GM23248 (cell line): ENCODE results near the gene VPS41. TPM values are rescaled to one million over a fixed set of nuclear protein-coding genes. Genes with fewer than 3 reads are reported as not detected.

Experiments used
- DNase-seq: peaks from one replicate; pipeline ENCODE4 v3.0.0-alpha.2; 2015
- H2AFZ ChIP-seq: fragments of 200-600 bp; sonication (generic); 2 replicates; pipeline ENCODE4 v1.6.1; 2016; ENCODE audit warnings: antibody characterized with exemption
- H3F3A ChIP-seq: fragments of 200-600 bp; sonication (generic); 2 replicates; pipeline ENCODE4 v1.6.1; 2016; ENCODE audit warnings: mild to moderate bottlenecking, antibody characterized with exemption, mixed run types; ENCODE audit not compliant: insufficient read depth
- H3K27ac ChIP-seq: fragments of 200-600 bp; sonication (generic); 2 replicates; pipeline ENCODE4 v1.5.1; 2016; ENCODE audit warnings: mild to moderate bottlenecking
- H3K27me3 ChIP-seq: fragments of 200-600 bp; sonication (generic); replicated peaks from 2 replicates; pipeline ENCODE4 v1.6.1; 2016; ENCODE audit warnings: mild to moderate bottlenecking; ENCODE audit not compliant: insufficient read depth
- H3K36me3 ChIP-seq: fragments of 200-600 bp; sonication (generic); 2 replicates; pipeline ENCODE4 v1.6.1; 2016; ENCODE audit warnings: low read depth, mild to moderate bottlenecking
- H3K4me1 ChIP-seq: fragments of 200-600 bp; sonication (generic); 2 replicates; pipeline ENCODE4 v1.6.1; 2016; ENCODE audit warnings: mild to moderate bottlenecking; ENCODE audit not compliant: insufficient read depth
- H3K4me2 ChIP-seq: fragments of 200-600 bp; sonication (generic); one replicate; pipeline ENCODE4 v1.6.1; 2016; ENCODE audit warnings: mild to moderate bottlenecking; ENCODE audit not compliant: unreplicated experiment
- H3K4me3 ChIP-seq: fragments of 200-600 bp; sonication (generic); 2 replicates; pipeline ENCODE4 v1.5.1; 2016; ENCODE audit warnings: mild to moderate bottlenecking
- H3K79me2 ChIP-seq: fragments of 200-600 bp; sonication (generic); 2 replicates; pipeline ENCODE4 v1.6.1; 2016; ENCODE audit warnings: mild to moderate bottlenecking; ENCODE audit not compliant: insufficient read depth
- H3K9ac ChIP-seq: fragments of 200-600 bp; sonication (generic); 2 replicates; pipeline ENCODE4 v1.6.1; 2016; ENCODE audit warnings: mild to moderate bottlenecking
- H3K9me2 ChIP-seq: fragments of 200-600 bp; sonication (generic); 2 replicates; pipeline ENCODE4 v1.6.1; 2016; ENCODE audit warnings: mixed run types, mild to moderate bottlenecking, moderate library complexity; ENCODE audit not compliant: insufficient read depth
- H3K9me3 ChIP-seq: fragments of 200-600 bp; sonication (generic); one replicate; pipeline ENCODE4 v1.6.1; 2017; ENCODE audit warnings: low read depth
- H4K20me1 ChIP-seq: fragments of 200-600 bp; sonication (generic); 2 replicates; pipeline ENCODE4 v1.6.0; 2016; ENCODE audit not compliant: insufficient read depth
- EZH2 ChIP-seq: fragments of 200-600 bp; sonication (generic); IDR thresholded peaks from 2 replicates; pipeline ENCODE4 v1.6.1; 2018; ENCODE audit warnings: antibody characterized with exemption, mild to moderate bottlenecking; ENCODE audit not compliant: insufficient read depth, poor library complexity, severe bottlenecking
- EZH2phosphoT487 ChIP-seq: fragments of 200-600 bp; sonication (generic); IDR thresholded peaks from 2 replicates; pipeline ENCODE4 v1.6.1; 2018; ENCODE audit warnings: antibody characterized with exemption, moderate library complexity, mild to moderate bottlenecking, low read depth; ENCODE audit not compliant: insufficient read depth
- WGBS, 2 experiments: methylation state at CpG; one replicate each; pipeline ENCODE4 v1.1.6; 2015 to 2017; ENCODE audit warnings: low lambda C conversion rate in 2 of 2, low coverage in 1 of 2; ENCODE audit errors: missing lambda C conversion rate in 2 of 2; 5-methylcytosine and 5-hydroxymethylcytosine counted together
- in situ Hi-C: fragments of 300-500 bp; cut with MboI; formaldehyde crosslinking; loops from 2 replicates; pipeline ENCODE4 v1.15.0; 2020
- polyA plus RNA-seq: library from polyadenylated mRNA; unstranded; fragments of >200 nt; fragmentation: Nextera tagmentation; extraction: Ambion mirVana; gene quantifications from 2 replicates; pipeline ENCODE4 v1.2.1, GENCODE V29; 2016
- total RNA-seq: library from RNA; depleted of rRNA; stranded (reverse); fragments of >200 nt; shearing (Covaris generic); gene quantifications from 2 replicates; pipeline ENCODE4 v1.2.3, GENCODE V29; 2014

VPS41 gene
- total and polyA plus RNA-seq, 2 experiments from 2014 or later: 30.9 to 36.4 TPM

DNA sequence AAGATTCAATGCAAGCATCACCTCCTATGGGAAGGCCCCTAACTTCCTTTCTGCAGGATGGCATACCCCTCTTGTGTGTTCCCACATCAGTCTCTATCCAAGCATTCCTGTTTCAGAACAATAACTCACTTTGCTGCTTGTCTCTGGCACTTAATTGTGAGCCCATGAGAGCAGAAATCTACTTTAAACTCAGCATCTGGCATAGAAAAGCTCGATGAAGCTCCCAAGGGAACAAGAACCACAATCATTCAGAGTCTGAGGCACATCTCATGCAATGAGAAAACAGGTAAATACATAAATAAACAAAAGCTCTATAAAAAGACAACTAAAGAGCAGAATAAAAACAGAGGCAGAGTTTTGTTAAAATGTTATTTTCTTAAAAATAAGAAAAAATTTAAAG is 66.2 kb downstream of the VPS41 start:
- Histone ChIP-seq H3K79me2 (no peaks in the 10 kb centered on the region), H3K36me3 (no peaks in the 10 kb centered on the region), H3K4me2 (no peak overlapping the region), H2AFZ (no peak overlapping the region), H3K9me3 (no peaks in the 10 kb centered on the region), H4K20me1 (no peaks in the 10 kb centered on the region), H3K9me2 (no peaks in the 10 kb centered on the region), H3K4me3 (no peak overlapping the region), H3K27me3 (no peaks in the 10 kb centered on the region), H3F3A (peaks cover 13% of the 10 kb centered on the region), H3K4me1 (peaks cover 7% of the 10 kb centered on the region), H3K9ac (no peak overlapping the region), H3K27ac (no peak overlapping the region)
- 90% methylated on average over 1 of the region's 1 CpG for WGBS, 2 experiments
- DNase-seq: no peak
- TF ChIP-seq EZH2phosphoT487 (no peak), EZH2 (no peak)
- in situ Hi-C loops: no loop called here

DNA sequence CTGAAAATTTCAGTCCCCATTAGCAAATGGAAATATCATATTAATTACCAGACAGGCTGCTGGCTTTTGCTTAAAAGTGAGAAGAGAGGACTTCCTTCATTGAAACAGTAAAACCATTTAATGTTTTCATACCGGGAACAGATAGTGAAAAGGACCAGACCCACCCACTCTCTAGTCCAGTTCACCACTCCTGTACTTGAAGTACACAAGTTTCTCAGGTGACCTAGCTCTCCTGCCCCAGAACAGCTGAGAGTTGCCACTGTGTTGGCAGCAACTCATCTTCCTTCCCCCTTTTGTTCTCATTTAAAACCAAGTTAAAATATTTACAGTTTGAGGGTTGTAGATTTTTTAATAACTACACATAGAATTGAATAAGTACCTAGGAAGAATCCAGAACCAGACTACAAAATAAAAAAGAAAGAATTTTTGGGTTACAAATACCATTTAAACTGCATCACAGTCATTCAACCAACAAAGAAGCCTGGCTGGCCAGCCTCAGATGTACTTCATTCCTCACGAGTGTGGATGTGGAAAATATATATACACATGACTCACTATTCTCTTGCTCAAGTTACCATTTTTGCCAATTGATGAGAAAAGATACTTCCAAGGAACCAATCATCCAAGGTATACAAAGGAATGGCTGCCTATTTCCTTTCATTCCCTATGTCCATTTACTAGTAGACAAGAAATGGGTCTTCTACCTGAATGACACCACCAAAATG is 68.1 kb downstream of the VPS41 start:
- WGBS, 2 experiments: 47 to 48% methylated on average over 2 of the region's 2 CpGs
- Histone ChIP-seq H3K27ac (peak overlapping the region; percentile 72), H3F3A (peaks cover 13% of the 10 kb centered on the region), H4K20me1 (no peaks in the 10 kb centered on the region), H3K36me3 (no peaks in the 10 kb centered on the region), H3K4me3 (no peak overlapping the region), H3K79me2 (no peaks in the 10 kb centered on the region), H3K9me3 (no peaks in the 10 kb centered on the region), H3K9me2 (no peaks in the 10 kb centered on the region), H3K9ac (peak overlapping the region; percentile 39; the same call in 1 of the 2 replicates), H3K27me3 (no peaks in the 10 kb centered on the region), H3K4me2 (peak overlapping the region; percentile 28), H3K4me1 (peaks cover 7% of the 10 kb centered on the region), H2AFZ (no peak overlapping the region)
- in situ Hi-C loops: no loop called here
- TF ChIP-seq EZH2phosphoT487: no peak
- no peak for TF ChIP-seq EZH2
- peak; percentile 93 for DNase-seq

DNA sequence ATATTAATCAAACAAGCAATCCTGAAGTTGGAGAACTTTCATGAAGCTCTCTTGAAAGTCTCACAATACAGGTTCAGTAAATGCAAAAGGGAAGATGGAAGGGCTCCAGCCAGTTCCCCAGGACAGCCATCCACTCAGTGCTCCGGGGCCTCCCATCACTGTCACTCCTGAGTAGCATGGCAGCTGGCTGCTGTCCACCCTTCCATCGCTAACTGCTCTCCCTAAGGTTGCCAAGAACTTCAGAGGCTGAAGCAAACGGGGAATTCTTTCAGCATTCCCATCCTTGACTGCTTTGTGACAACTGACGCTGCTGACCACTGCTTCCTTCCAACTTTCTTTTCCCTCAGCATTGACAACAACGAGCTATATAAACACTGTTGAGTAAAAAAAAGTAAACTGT is 69.1 kb downstream of the VPS41 start:
- no peaks in the 10 kb centered on the region for H4K20me1 ChIP-seq
- H3K9ac ChIP-seq: no peak overlapping the region
- WGBS, 2 experiments: 90 to 93% methylated on average over 5 of the region's 5 CpGs
- no peak overlapping the region for H2AFZ ChIP-seq
- peaks cover 13% of the 10 kb centered on the region for H3F3A ChIP-seq
- H3K27me3 ChIP-seq: no peaks in the 10 kb centered on the region
- TF ChIP-seq EZH2phosphoT487 (no peak), EZH2 (no peak)
- no peaks in the 10 kb centered on the region for H3K9me2 ChIP-seq
- no peak overlapping the region for H3K4me3 ChIP-seq
- no peaks in the 10 kb centered on the region for H3K36me3 ChIP-seq
- no peaks in the 10 kb centered on the region for H3K79me2 ChIP-seq
- no peak overlapping the region for H3K27ac ChIP-seq
- in situ Hi-C loops: no loop called here
- H3K4me2 ChIP-seq: no peak overlapping the region
- DNase-seq: no peak
- peaks cover 7% of the 10 kb centered on the region for H3K4me1 ChIP-seq
- no peaks in the 10 kb centered on the region for H3K9me3 ChIP-seq

DNA sequence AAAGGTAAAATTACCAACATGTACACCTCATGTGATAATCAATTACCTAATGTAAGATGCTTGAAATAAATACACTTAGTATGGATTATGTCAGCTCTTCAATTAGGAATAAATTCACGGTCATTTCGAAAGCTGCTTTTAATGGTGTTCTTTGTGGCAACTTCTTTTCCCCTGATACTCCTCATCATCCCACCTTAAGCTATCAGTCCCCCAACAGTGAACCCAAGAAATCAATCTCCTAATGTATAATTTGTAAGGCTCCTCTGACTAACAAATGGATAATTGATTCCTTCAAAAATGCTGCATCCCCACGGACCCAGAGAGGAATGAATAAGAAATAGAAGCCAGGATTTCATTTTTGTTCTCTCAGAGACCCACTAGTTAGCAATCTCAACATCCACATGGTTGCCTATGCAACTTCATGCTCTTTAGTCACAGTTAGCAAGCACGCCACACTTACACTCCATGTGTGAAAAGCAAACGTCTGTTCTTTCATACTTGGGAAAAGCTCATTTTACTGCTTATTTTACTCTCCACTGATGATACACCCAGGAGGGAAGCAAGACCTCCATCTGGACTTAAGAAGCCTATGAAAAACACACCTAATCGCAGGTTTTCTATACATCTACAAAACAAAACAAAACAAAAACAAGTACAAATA is 70.1 kb downstream of the VPS41 start:
- Histone ChIP-seq H3K4me3 (no peak overlapping the region), H3K79me2 (no peaks in the 10 kb centered on the region), H3K4me2 (no peak overlapping the region), H3K9ac (no peak overlapping the region), H3K9me2 (no peaks in the 10 kb centered on the region), H3K27me3 (no peaks in the 10 kb centered on the region), H3K9me3 (no peaks in the 10 kb centered on the region), H3K27ac (no peak overlapping the region), H2AFZ (no peak overlapping the region), H3K36me3 (no peaks in the 10 kb centered on the region), H3F3A (peaks cover 13% of the 10 kb centered on the region), H3K4me1 (peaks cover 7% of the 10 kb centered on the region), H4K20me1 (no peaks in the 10 kb centered on the region)
- 86 to 87% methylated on average over 6 of the region's 6 CpGs for WGBS, 2 experiments
- TF ChIP-seq EZH2 (no peak), EZH2phosphoT487 (no peak)
- no peak for DNase-seq
- in situ Hi-C loops: no loop called here
